OCI-M2 (cell line): ENCODE data around the gene CACHD1.

Source experiments
- DNase-seq: peaks from one replicate; lab custom pipeline; 2025; ENCODE audit not compliant: unreplicated experiment; lab: John Stamatoyannopoulos, UW

CACHD1 gene

GRCh38 chr1:64645735-64646134 lies 175.8 kb downstream of the CACHD1 start:
- DNase-seq = no peak

GRCh38 chr1:64650411-64650810 lies 180.5 kb downstream of the CACHD1 start:
- DNase-seq = no peak

GRCh38 chr1:64651841-64652240 lies 181.9 kb downstream of the CACHD1 start:
- no peak for DNase-seq

- DNase-seq = no peak
Measured at GRCh38 chr1:64653466-64653865, 183.5 kb downstream of the CACHD1 start.

GRCh38 chr1:64654519-64655341 lies 184.8 kb downstream of the CACHD1 start:
- no peak for DNase-seq

- no peak for DNase-seq
Measured at GRCh38 chr1:64655861-64656260, 185.9 kb downstream of the CACHD1 start.

- no peak for DNase-seq
Measured at GRCh38 chr1:64659478-64660138, 189.7 kb downstream of the CACHD1 start.

GRCh38 chr1:64663668-64664067 lies 193.7 kb downstream of the CACHD1 start:
- no peak for DNase-seq

GRCh38 chr1:64664299-64664698 lies 194.4 kb downstream of the CACHD1 start:
- DNase-seq = no peak

- no peak for DNase-seq
Measured at GRCh38 chr1:64669098-64669675, 199.3 kb downstream of the CACHD1 start.

- no peak for DNase-seq
Measured at GRCh38 chr1:64675718-64676345, 205.9 kb downstream of the CACHD1 start.

GRCh38 chr1:64676386-64676785 lies 206.5 kb downstream of the CACHD1 start:
- no peak for DNase-seq

GRCh38 chr1:64677532-64677931 lies 207.6 kb downstream of the CACHD1 start:
- DNase-seq = no peak

- no peak for DNase-seq
Measured at GRCh38 chr1:64678366-64678765, 208.4 kb downstream of the CACHD1 start.

GRCh38 chr1:64679177-64679576 lies 209.2 kb downstream of the CACHD1 start:
- no peak for DNase-seq

GRCh38 chr1:64680599-64680998 lies 210.7 kb downstream of the CACHD1 start:
- no peak for DNase-seq

- DNase-seq = no peak
Measured at GRCh38 chr1:64681043-64681442, 211.1 kb downstream of the CACHD1 start.

GRCh38 chr1:64683419-64683818 lies 213.5 kb downstream of the CACHD1 start:
- no peak for DNase-seq

GRCh38 chr1:64685217-64685616 lies 215.3 kb downstream of the CACHD1 start:
- no peak for DNase-seq

- DNase-seq = no peak
Measured at GRCh38 chr1:64685765-64686341, 215.9 kb downstream of the CACHD1 start.
